Stimulated activated CD8-positive, alpha-beta memory T cell treated with anti-CD3 and anti-CD28 coated beads, Interleukin-15, amount 100 ng/mL, for 48 hours (primary cell): ENCODE data around the gene TXK.
A peak's percentile ranks its signal among the peaks of the same experiment; 100 is the strongest.

Experiments used
- DNase-seq, 2 donors: peaks; one replicate each; pipeline ENCODE4 v3.0.0-alpha.2; 2020; ENCODE audit warnings: low read depth in 2 of 2

TXK gene

GRCh38 chr4:48103483-48104139, 30.4 kb downstream of the TXK start:
- no peak for DNase-seq

DNA sequence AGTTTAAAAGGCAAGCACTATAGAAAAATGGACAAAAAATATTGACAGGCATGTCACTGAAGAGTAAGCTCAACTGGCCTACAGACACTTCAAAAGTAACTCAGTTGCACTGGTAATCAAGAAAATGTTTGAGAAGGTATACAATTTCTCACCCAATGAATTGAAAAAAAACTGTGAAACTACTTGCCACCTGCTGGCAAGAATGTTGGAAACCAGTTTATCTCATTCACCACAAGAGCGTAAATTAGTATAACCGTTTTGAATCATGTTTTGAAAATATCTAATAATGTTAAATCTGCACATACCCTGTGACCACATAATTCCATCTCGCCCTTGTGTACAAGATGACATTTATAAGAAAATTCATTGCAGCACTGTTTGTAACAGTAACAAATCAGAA, 31.7 kb downstream of the TXK start:
- DNase-seq, result no peak

- no peak for DNase-seq
Measured at GRCh38 chr4:48100256-48100655, 33.8 kb downstream of the TXK start.

DNA sequence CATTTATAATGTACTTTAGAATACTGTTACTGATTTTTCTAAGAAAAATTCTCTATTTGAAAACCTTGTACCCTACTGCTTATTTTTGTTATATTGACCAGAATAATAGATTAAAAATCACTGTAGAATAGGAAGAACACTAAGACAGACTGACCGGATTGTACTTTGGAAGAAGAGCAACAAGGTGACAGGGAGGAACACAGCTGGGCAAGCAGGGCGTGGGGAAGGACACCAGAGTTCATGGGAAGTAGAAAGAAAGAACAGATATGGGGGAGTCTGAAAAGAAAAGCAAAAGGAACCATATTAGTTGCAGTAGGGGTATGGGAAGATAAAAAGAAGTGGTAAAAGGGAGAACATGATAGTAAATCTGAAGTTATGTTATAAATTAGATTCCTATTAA, 38.6 kb downstream of the TXK start:
- no peak for DNase-seq

DNA sequence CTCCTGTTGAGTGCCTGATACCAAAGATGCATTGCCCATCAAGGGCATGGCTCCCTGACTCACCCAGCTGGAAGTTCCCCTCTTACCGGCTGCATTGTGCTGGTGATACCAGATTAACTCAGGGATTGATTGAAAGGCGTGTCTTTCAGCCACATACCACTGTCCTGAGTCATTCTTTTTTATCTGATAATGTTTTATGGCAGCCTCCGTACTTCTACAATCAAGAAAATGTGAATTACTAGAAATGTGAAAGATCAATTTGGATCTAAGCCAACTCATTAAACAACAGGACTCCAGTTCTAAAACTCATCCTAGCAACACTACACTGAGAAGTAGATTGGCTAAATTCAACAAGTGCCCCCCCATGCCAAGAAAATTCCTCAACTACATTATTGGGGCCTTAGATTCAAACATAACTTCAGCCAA, 40.0 kb downstream of the TXK start:
- DNase-seq, result peak; percentile 21 to 58

GRCh38 chr4:48090621-48091020, 43.4 kb downstream of the TXK start:
- no peak for DNase-seq

DNA sequence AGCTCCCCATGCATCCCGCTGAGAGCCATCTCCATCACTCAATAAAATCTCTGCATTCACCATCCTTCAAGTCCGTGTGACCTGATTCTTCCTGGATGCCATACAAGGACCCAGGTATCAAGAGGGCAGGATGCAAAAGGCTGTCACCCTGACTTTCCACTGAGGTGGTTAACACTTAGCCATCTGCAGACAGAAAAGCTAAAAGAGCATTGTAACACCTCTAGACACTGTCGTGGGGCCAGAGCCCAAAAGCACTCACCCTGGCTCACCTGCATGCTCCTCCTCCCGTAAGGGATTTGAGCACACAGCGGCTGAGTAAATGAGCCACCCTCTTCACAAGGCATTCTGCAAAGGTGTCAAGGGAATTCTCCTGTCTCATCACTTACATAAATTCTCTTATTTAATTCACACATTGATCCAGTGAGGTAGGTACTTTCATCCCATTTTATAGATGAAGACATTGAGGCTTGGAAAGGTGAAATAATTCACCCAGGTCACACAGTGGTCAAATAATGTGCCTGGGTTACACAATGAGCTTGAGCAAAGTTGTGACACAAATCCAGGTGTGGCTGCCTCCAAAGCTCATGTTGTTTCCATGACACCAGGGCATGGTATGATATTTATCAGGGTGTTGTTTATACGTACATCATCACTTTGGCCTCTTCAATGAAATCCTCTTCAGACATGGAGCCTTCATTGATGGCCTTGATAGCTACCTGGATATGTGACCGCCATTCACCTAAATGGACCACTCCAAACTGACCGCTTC, 48.0 kb downstream of the TXK start:
- DNase-seq, result no peak

DNA sequence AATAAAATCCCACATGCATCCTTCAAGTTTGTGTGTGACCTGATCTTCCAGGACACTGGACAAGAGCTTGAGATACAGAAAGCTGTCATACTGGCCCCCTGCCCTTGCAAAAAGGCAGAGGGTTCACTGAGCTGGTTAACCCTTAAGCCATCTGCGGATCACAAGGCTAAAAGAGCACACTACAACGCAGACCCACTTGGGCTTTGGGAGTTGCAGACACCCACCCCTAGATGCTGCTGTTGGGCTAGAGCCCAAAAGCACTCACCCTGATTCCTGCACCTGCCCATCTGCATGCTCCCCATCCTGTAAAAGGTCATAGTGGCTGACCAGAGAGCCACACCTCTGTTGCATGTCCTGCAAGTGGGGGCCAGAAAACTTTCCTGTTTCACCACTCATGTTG, 51.1 kb downstream of the TXK start:
- DNase-seq, result no peak

- DNase-seq, result no peak
Measured at GRCh38 chr4:48081196-48081595, 52.9 kb downstream of the TXK start.

DNA sequence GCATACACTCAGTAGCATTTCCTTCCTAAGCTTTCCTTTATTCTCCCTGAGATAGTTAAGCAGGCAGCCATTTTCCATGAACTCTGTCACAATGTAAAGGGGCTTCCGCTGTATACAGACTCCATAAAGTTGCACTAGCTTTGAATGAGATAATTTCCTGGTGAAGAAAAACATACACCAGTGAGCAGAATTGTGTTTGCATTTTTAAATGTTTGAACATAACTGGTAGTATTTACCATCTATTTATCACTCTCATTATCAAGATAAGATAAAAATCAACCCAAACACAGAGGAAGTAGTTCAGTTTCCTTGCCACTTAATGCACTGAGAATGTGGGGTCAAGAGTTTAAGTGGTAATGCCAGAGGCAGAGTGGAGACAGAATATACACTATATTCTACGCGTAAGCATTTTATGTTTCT, 54.1 kb downstream of the TXK start:
- DNase-seq, result no peak

DNA sequence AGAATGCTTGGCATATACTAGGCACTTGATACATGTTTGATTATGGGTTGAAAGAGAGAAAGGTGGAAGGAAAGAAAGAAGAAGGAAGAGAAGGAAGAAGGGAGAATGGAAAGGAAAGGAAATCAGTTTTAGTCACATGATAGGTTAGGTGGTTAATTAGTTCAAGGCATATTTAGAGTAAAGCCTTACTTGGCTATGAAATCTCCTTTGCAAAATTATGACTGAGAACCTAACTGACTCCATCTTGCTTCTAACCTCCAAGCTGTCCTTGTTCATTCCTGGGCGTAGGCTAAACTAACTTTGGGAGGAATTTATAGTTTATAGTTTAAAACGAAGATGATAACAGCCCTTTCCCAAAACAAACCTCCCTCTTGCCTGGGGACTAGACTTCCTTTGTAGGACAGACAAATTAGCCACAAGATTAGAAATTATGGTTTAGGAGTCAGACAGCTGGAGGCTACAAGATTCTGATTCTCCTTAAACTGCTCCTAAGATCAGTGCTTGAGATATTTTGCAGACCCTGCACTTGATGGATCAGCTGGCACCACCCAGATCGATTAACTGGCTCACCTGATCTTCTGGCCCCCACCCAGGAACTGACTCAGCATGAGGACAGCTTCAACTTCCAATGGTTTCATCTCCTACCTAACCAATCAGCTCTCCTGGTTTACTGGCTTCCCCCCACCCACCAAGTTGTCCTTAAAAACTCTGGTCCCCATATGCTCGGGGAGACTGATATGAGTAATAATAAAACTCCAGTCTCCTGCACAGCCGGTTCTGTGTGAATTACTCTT, 55.0 kb downstream of the TXK start:
- DNase-seq, result no peak

GRCh38 chr4:48078425-48078824, 55.6 kb downstream of the TXK start:
- DNase-seq, result no peak

DNA sequence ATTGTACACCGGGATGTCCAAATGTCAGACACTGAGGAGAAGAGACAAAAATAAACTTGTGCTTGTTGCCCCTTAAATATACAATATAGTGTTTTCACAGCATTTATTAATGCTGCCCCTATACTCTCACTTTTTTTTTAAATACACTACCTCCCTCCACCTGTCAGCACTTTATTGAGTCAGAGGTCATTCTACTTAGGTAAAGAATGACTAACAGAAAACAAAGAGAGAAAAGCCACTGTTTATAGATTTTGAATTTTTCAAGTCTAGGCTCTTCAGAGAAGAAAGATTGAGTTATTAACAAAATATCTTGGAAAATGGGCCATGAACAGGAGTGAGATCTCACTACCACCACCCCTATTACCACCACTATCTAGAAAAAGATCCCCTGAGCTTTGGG, 59.4 kb downstream of the TXK start:
- no peak for DNase-seq

- no peak for DNase-seq
Measured at GRCh38 chr4:48073567-48074103, 60.4 kb downstream of the TXK start.

DNA sequence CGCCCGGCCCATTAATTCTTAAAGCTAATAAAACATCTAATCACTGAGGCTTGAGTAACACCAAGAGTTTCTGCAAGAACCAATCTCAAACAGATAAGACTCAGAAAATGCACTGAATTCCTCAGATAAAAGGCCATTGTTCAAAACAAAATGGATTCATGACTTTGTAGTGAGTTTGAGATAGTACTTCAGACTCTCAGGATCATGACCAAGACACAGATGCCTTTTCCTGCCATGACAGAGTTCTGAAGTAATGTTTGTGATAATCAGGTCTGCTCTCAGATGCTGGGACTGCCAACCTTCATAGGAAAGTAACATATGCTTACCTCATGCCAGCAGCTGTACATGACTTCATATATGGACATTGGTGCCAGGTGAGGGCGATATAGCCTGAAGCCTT, 62.9 kb downstream of the TXK start:
- DNase-seq, result no peak

- no peak for DNase-seq
Measured at GRCh38 chr4:48069026-48069425, 65.0 kb downstream of the TXK start.

DNA sequence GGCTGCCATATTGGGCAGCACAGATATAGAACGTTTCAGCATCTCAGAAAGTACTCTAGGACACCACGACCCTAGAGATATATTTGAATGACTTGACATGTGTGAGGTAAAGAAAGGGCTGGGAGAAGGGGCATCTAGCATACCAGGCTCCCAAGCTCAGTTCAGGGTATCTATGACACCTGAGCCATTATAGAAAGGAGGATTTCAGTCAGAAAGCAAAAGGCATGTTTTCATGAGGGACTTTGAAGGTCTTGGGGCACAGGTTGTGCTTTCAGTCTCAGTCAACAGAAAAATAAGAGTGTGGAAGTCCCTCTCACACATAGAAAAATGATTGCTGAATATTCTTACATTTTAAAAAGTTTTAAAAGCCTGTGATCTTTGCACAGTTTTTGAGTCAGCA, 65.9 kb downstream of the TXK start:
- no peak for DNase-seq

GRCh38 chr4:48067536-48067935, 66.5 kb downstream of the TXK start:
- DNase-seq, result no peak

GRCh38 chr4:48065587-48066052, 68.4 kb downstream of the TXK start:
- no peak for DNase-seq

DNA sequence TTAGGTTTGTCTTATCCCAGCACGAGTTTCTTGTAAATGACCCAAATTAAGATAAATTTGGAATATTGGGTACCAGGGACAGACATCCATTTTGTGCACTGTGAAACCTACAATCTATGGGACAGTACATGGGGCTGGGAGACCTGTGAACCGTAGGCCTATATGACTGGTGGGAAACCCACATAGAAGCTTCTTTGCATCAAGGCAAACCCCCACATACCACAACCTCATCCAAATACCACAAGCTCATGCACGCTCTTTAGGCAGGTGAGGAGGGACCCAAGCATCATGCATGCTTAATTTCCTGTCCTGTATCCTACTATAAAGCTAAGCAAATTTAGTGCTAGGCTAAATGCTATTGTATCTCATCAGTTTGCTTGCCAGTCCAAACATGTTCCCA, 69.7 kb downstream of the TXK start:
- DNase-seq, result no peak

GRCh38 chr4:48058617-48059530, 75.2 kb downstream of the TXK start:
- DNase-seq, result no peak
